Effector memory CD8-positive, alpha-beta T cell (primary cell): ENCODE data around the gene ICE1.

Experiments
- ATAC-seq: fragments of 150-1000 bp; cut with Tn5 transposase; replicated peaks from 2 replicates; pipeline ENCODE4 v1.10.0; 2021; ENCODE audit warnings: mild to moderate bottlenecking, moderate library complexity
- DNase-seq, 3 experiments: peaks; one replicate each; pipeline ENCODE4 v3.0.0; 2021
- H3K27ac Mint-ChIP-seq, 2 donors: one replicate each; pipeline ENCODE4 v1.8.0; 2022; ENCODE audit warnings: mild to moderate bottlenecking in 2 of 2, mixed read lengths in 2 of 2, moderate library complexity in 2 of 2
- H3K27me3 Mint-ChIP-seq, 2 donors: one replicate each; pipeline ENCODE4 v1.8.0; 2022; ENCODE audit warnings: mixed read lengths in 2 of 2
- H3K36me3 Mint-ChIP-seq: one replicate; pipeline ENCODE4 v1.8.0; 2022; ENCODE audit warnings: mild to moderate bottlenecking, moderate library complexity, mixed read lengths; ENCODE audit not compliant: insufficient read depth
- H3K4me1 Mint-ChIP-seq, 2 donors: one replicate each; pipeline ENCODE4 v1.8.0; 2022; ENCODE audit warnings: low read depth in 2 of 2, mixed read lengths in 2 of 2
- H3K4me3 Mint-ChIP-seq, 2 donors: one replicate each; pipeline ENCODE4 v1.8.0; 2022; ENCODE audit warnings: mild to moderate bottlenecking in 2 of 2, mixed read lengths in 2 of 2, moderate library complexity in 2 of 2
- H3K9me3 Mint-ChIP-seq, 2 donors: one replicate each; pipeline ENCODE4 v1.8.0; 2022; ENCODE audit warnings: mixed read lengths in 2 of 2

Gene ICE1

DNA sequence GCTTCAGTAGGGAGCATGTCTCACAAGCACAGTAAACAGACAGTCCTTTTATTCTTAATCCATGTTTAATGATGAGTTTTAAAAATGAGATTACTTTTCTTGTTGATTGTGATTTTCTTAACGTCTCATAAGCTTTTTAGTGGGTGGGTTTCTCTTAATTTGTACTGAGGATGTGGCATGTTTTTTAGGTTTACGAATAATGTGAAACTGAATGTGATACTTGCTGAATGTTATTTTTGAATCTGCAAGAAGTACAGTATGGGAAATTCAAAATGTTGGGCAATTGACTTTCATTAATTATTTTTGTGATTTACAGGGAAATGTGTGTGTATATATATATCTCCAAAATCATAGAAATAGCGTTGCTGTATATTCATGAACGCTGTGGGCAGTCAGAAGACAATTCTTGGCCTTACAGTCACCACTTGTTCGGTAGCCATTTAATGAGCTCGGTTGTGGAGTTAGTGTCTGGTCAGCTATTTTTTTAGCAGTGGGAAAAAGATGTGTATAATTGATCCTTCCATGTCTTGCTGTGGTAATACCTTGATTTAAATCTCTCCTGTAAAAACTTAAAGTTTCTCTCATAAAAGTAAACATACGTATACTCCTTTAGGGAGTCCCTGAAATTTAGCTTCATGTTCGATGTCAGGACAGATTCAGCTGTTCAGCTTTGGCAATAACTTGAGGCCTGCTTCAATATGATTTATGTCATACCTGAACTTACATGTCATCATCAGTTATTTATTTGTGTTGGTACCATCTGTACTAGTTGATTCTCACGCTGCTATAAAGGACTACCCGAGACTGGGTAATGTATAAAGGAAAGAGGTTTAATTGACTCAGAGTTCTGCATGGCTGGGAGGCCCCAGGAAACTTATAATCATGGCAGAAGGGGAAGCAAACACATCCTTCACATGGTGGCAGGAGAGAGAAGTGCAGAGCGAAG lies 15.0 kb downstream of the ICE1 start:
- DNase-seq = no peak
- H3K27me3 Mint-ChIP-seq = no peaks in the 10 kb centered on the region
- no peak overlapping the region for H3K4me3 Mint-ChIP-seq
- H3K9me3 Mint-ChIP-seq = no peaks in the 10 kb centered on the region
- H3K4me1 Mint-ChIP-seq = peaks cover 11 to 19% of the 10 kb centered on the region in 2 donors
- ATAC-seq = no peak
- H3K27ac Mint-ChIP-seq = peak overlapping the region in 1 of 2 donors; percentile 53
- peaks cover 32% of the 10 kb centered on the region for H3K36me3 Mint-ChIP-seq

GRCh38 chr5:5451863-5452262 lies 29.4 kb downstream of the ICE1 start:
- Mint-ChIP-seq H3K36me3 (peaks cover 68% of the 10 kb centered on the region), H3K4me1 (no peaks in the 10 kb centered on the region), H3K27ac (no peak overlapping the region), H3K4me3 (no peak overlapping the region), H3K27me3 (no peaks in the 10 kb centered on the region), H3K9me3 (no peaks in the 10 kb centered on the region)
- ATAC-seq (no peak), DNase-seq (no peak)

DNA sequence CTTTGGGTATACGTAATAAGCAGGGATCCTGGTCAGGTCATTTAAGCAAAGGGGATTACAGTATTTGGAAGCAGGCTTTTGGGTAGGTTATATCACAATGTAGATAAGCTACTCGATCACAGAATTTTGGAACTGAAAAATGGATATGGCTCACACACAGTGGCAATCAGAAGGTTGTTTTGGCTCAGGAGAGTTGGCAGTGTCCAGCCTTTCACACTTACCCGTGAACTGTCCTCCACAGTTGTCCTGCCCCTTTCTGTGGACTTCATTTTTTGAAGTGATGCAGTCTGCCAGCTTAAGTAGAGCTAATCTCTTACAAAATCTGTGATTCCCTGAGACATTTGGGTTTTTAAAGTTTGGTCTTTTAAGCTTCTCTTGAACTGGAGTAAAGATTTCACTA lies 30.7 kb downstream of the ICE1 start:
- Mint-ChIP-seq H3K4me3 (no peak overlapping the region), H3K36me3 (peaks cover 67% of the 10 kb centered on the region), H3K27ac (peak overlapping the region in 1 of 2 donors; percentile 56), H3K4me1 (no peaks in the 10 kb centered on the region), H3K9me3 (no peaks in the 10 kb centered on the region), H3K27me3 (no peaks in the 10 kb centered on the region)
- ATAC-seq (no peak), DNase-seq (no peak)

- Mint-ChIP-seq H3K4me3 (no peak overlapping the region), H3K4me1 (no peaks in the 10 kb centered on the region), H3K9me3 (no peaks in the 10 kb centered on the region), H3K27ac (no peak overlapping the region), H3K36me3 (peaks cover 68% of the 10 kb centered on the region), H3K27me3 (no peaks in the 10 kb centered on the region)
- ATAC-seq (no peak), DNase-seq (no peak)
Measured at GRCh38 chr5:5454391-5454790, 31.9 kb downstream of the ICE1 start.

DNA sequence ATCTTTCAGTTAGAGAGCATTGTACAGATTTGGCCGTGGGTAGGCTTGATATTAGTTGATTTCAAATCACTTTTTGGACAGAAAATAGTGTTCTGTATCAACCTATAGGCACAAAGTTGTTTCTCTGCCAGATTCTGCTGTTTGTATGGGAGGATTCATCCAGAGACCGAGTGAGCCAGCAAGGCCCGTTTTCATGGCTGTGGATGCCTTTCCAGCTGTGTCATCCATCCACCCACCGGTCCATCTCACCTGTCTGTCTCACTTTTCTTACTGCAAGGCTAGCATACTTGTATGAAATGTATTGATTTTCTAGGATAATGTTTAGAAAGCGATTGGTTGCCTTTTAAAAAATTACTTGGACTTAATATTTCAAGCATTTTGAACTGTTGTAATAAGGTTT lies 34.4 kb downstream of the ICE1 start:
- H3K36me3 Mint-ChIP-seq = peaks cover 72% of the 10 kb centered on the region
- DNase-seq (no peak), ATAC-seq (no peak)
- no peak overlapping the region for H3K4me3 Mint-ChIP-seq
- peak overlapping the region in 1 of 2 donors; percentile 12 for H3K27ac Mint-ChIP-seq
- H3K4me1 Mint-ChIP-seq = no peaks in the 10 kb centered on the region
- H3K9me3 Mint-ChIP-seq = no peaks in the 10 kb centered on the region
- no peaks in the 10 kb centered on the region for H3K27me3 Mint-ChIP-seq

DNA sequence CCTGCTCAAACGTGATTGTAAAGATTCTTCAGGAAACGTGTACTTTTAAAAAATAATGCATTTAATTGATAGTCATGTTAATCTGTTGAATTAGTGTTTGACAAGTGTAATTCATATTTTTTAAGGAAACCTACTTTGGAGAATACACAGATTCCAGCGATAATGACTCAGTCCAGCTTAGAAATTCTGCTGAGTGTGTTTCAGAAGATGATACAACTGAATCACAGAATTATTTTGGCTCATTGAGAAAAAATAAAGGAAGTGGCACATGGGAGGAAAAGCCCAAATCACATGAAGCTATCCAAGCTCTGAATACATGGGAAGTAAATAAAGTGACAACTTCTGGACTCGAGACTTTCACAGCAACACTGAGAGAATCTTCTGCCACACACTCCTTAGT lies 37.8 kb downstream of the ICE1 start:
- ATAC-seq = no peak
- Mint-ChIP-seq H3K27ac (no peak overlapping the region), H3K4me3 (no peak overlapping the region), H3K4me1 (peaks cover 0 to 4% of the 10 kb centered on the region in 2 donors), H3K9me3 (no peaks in the 10 kb centered on the region), H3K36me3 (peaks cover 78% of the 10 kb centered on the region), H3K27me3 (no peaks in the 10 kb centered on the region)
- DNase-seq = no peak

DNA sequence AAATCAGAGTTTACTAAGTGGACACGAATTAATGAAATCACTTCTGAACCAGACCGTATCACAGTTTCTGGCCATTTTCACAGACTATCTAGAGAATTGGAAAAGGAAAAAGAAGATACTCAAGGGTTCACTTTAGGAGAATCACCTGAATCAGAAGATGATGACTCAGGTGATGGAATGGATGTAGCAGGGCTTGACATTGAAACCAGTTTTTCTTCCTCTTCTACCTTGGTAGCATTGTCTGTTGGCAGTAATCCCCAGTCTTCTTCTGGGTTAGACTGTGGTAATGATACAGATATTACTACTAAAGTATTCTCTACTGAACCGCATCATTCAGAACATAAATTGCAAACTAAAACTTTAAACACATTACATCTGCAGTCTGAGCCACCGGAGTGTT lies 38.5 kb downstream of the ICE1 start:
- Mint-ChIP-seq H3K27me3 (no peaks in the 10 kb centered on the region), H3K36me3 (peaks cover 72% of the 10 kb centered on the region), H3K4me3 (no peak overlapping the region), H3K4me1 (peaks cover 0 to 4% of the 10 kb centered on the region in 2 donors), H3K9me3 (no peaks in the 10 kb centered on the region), H3K27ac (no peak overlapping the region)
- DNase-seq (no peak), ATAC-seq (no peak)

DNA sequence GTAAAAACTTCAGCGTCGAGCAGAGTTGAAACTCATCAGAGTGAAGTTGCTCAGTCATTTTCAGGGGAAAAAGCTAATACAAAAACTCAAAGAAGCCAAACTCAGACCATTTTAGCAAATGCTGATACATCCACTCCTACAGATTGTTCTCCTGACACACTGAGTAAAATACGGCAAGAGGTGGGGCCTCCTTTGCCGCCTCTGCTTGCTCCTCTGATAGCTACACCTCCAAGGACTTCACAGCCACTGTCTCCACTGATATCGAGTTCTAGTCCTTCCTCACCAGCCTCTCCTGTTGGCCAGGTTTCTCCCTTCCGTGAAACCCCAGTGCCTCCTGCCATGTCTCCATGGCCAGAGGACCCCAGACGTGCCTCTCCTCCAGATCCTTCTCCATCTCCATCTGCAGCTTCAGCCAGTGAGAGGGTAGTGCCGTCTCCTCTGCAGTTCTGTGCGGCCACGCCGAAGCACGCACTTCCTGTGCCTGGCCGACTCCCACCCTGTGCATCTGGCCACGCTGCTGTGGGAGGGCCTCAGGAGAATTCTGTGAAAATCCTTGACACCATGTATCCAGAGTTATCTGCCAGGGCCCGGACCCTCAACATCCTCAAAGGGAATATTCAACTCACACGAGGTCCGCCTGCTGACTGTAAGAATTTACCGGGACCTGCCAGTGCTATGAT lies 41.7 kb downstream of the ICE1 start:
- H3K27me3 Mint-ChIP-seq = no peaks in the 10 kb centered on the region
- no peak for ATAC-seq
- DNase-seq = no peak
- H3K9me3 Mint-ChIP-seq = no peaks in the 10 kb centered on the region
- peak overlapping the region; percentile 67 to 81 for H3K27ac Mint-ChIP-seq
- peaks cover 4 to 6% of the 10 kb centered on the region in 2 donors for H3K4me1 Mint-ChIP-seq
- H3K4me3 Mint-ChIP-seq = no peak overlapping the region
- peaks cover 54% of the 10 kb centered on the region for H3K36me3 Mint-ChIP-seq

DNA sequence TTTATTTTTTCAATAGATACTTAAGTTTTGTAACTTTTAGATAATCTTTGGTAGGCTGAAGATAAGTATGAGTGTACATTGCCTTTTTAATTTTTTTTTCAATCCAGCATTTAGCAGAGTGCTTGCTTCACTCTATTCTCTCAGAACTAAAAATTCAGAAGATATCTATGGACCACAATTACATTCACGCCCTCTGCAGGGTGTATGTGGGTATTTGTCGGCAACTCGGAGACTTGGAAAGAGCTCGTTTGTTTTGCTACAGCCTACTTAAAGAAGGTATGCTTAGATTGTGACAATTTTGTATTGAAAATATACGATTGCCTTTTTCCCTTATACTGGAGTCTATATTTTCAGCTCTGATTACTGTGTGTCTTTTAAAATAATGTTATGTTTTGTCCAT lies 43.8 kb downstream of the ICE1 start:
- Mint-ChIP-seq H3K27ac (no peak overlapping the region), H3K4me1 (peaks cover 4 to 6% of the 10 kb centered on the region in 2 donors)

DNA sequence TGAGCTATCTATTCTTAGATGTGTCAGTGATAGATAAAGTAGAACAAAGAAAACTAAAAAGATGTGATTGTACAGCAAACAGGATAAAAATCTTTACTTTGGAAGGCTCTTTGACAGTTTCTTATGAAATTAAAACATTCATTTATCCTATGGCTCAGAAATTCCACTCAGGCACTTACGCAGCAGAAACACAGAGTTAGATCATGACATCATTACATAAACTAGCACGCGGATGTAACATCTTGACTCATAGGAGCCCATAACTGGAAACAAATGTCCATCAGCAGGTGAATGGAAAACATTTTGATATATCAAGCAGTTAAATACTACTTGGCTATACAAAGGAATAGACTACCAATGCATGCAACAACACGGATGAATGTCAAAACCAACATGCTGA lies 45.3 kb downstream of the ICE1 start:
- no peaks in the 10 kb centered on the region for H3K27me3 Mint-ChIP-seq
- H3K4me3 Mint-ChIP-seq = no peak overlapping the region
- H3K27ac Mint-ChIP-seq = peak overlapping the region in 1 of 2 donors; percentile 42
- peaks cover 4 to 6% of the 10 kb centered on the region in 2 donors for H3K4me1 Mint-ChIP-seq
- DNase-seq = no peak
- no peaks in the 10 kb centered on the region for H3K9me3 Mint-ChIP-seq
- ATAC-seq = no peak
- peaks cover 23% of the 10 kb centered on the region for H3K36me3 Mint-ChIP-seq

More for the DNA sequence above, 43.8 kb downstream of the ICE1 start:
- DNase-seq (no peak), ATAC-seq (no peak)
- Mint-ChIP-seq H3K27me3 (no peaks in the 10 kb centered on the region), H3K36me3 (peaks cover 35% of the 10 kb centered on the region), H3K4me3 (no peak overlapping the region), H3K9me3 (no peaks in the 10 kb centered on the region)

- Mint-ChIP-seq H3K36me3 (peaks cover 39% of the 10 kb centered on the region), H3K27ac (no peak overlapping the region), H3K4me3 (no peak overlapping the region), H3K27me3 (no peaks in the 10 kb centered on the region), H3K9me3 (no peaks in the 10 kb centered on the region), H3K4me1 (peaks cover 0 to 6% of the 10 kb centered on the region in 2 donors)
- no peak for ATAC-seq
- no peak for DNase-seq
Measured at GRCh38 chr5:5470933-5471332, 48.5 kb downstream of the ICE1 start.

GRCh38 chr5:5473226-5473625 lies 50.7 kb downstream of the ICE1 start:
- no peak for ATAC-seq
- H3K4me3 Mint-ChIP-seq = no peak overlapping the region

DNA sequence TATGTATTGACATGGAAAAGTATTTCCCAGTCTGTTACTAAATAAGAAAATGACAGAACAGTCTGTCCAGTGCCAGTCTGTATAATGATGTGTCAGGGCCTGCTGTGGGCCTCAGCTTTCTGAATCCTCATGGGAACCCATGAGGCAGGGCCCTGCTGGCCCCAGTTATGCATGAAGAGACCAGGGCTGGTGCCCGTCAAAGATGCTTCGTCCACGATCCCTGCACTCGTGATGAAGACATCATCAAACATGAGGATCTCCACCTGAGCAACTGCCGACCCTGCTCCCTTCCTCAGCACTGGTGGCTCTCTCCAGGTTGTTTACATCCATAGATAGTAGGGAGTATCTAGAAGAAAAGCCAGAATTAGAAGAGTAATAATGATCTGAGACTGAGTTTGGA lies 52.5 kb downstream of the ICE1 start:
- Mint-ChIP-seq H3K9me3 (no peaks in the 10 kb centered on the region), H3K27ac (no peak overlapping the region), H3K36me3 (peaks cover 33% of the 10 kb centered on the region), H3K4me3 (no peak overlapping the region), H3K27me3 (no peaks in the 10 kb centered on the region), H3K4me1 (no peaks in the 10 kb centered on the region)
- ATAC-seq (no peak), DNase-seq (no peak)

More at GRCh38 chr5:5473226-5473625, 50.7 kb downstream of the ICE1 start:
- no peaks in the 10 kb centered on the region for H3K9me3 Mint-ChIP-seq
- H3K27ac Mint-ChIP-seq = no peak overlapping the region
- H3K4me1 Mint-ChIP-seq = no peaks in the 10 kb centered on the region
- no peak for DNase-seq
- peaks cover 33% of the 10 kb centered on the region for H3K36me3 Mint-ChIP-seq
- H3K27me3 Mint-ChIP-seq = no peaks in the 10 kb centered on the region

DNA sequence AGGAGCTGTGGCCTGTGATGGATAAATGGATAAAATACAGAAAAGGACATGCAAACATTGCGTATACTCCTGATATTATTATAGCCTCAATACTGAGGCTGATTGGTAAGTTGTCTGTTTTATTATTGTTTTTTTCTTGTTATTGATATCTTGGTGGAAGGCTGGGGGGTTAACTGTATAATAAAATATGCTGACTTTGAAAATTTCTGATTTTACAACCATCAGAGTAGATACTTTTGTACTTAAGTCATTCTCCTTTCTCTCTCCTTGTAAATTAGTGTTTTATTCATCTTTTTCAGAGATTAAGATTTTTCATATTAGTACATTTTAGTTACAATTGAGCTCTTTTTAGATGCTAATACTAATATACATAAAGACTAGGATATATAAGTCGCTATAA lies 53.5 kb downstream of the ICE1 start:
- H3K4me3 Mint-ChIP-seq = no peak overlapping the region
- H3K27ac Mint-ChIP-seq = peak overlapping the region in 1 of 2 donors; percentile 7
- no peaks in the 10 kb centered on the region for H3K9me3 Mint-ChIP-seq
- peaks cover 4 to 5% of the 10 kb centered on the region in 2 donors for H3K4me1 Mint-ChIP-seq
- DNase-seq (no peak), ATAC-seq (no peak)
- H3K27me3 Mint-ChIP-seq = no peaks in the 10 kb centered on the region
- peaks cover 37% of the 10 kb centered on the region for H3K36me3 Mint-ChIP-seq
